GM18508 (cell line): ENCODE measurements around the gene ATP1A2.
"Not testable (repeated sequence)": the region's sequence is repeated elsewhere in the genome, so short reads cannot be mapped to it uniquely, and the experiment has no call there.

Source experiments
- ATAC-seq: cut with Tn5 transposase; IDR thresholded peaks from one replicate; pipeline ENCODE4 v1.9.1; 2021; ENCODE audit warnings: moderate number of reproducible peaks; ENCODE audit not compliant: insufficient read depth, unreplicated experiment

ATP1A2 gene

GRCh38 chr1:160122978-160123495, 7.5 kb downstream of the ATP1A2 start:
- no peak for ATAC-seq

GRCh38 chr1:160123726-160124125, 8.2 kb downstream of the ATP1A2 start:
- no peak for ATAC-seq

GRCh38 chr1:160124705-160125478, 9.3 kb downstream of the ATP1A2 start:
- ATAC-seq: no peak

- ATAC-seq: no peak
Measured at GRCh38 chr1:160125746-160126145, 10.2 kb downstream of the ATP1A2 start.

- not testable (repeated sequence) for ATAC-seq
Measured at GRCh38 chr1:160126342-160126741, 10.8 kb downstream of the ATP1A2 start.

- ATAC-seq: no peak
Measured at GRCh38 chr1:160127381-160127780, 11.8 kb downstream of the ATP1A2 start.

- ATAC-seq: no peak
Measured at GRCh38 chr1:160127865-160128523, 12.4 kb downstream of the ATP1A2 start.

- no peak for ATAC-seq
Measured at GRCh38 chr1:160128636-160129035, 13.1 kb downstream of the ATP1A2 start.

- ATAC-seq: no peak
Measured at GRCh38 chr1:160129046-160129445, 13.5 kb downstream of the ATP1A2 start.

- ATAC-seq: no peak
Measured at GRCh38 chr1:160129558-160129957, 14.0 kb downstream of the ATP1A2 start.

- ATAC-seq: no peak
Measured at GRCh38 chr1:160129966-160130365, 14.4 kb downstream of the ATP1A2 start.

GRCh38 chr1:160130486-160130885, 14.9 kb downstream of the ATP1A2 start:
- no peak for ATAC-seq

GRCh38 chr1:160130939-160131338, 15.4 kb downstream of the ATP1A2 start:
- no peak for ATAC-seq

GRCh38 chr1:160131803-160132565, 16.4 kb downstream of the ATP1A2 start:
- no peak for ATAC-seq

- ATAC-seq: no peak
Measured at GRCh38 chr1:160133990-160134770, 18.6 kb downstream of the ATP1A2 start.

GRCh38 chr1:160134791-160135572, 19.4 kb downstream of the ATP1A2 start:
- no peak for ATAC-seq

- no peak for ATAC-seq
Measured at GRCh38 chr1:160136121-160136925, 20.8 kb downstream of the ATP1A2 start.

GRCh38 chr1:160136926-160137200, 21.3 kb downstream of the ATP1A2 start:
- no peak for ATAC-seq
